SK-N-MC (cell line): ENCODE data around the gene SAP25.
"Not testable (repeated sequence)": the region's sequence is repeated elsewhere in the genome, so short reads cannot be mapped to it uniquely, and the experiment has no call there.

Source experiments
- DNase-seq: peaks from one replicate; pipeline ENCODE4 v3.0.0-alpha.2; 2011; ENCODE audit warnings: low read depth, low spot score
- H3K27ac ChIP-seq: fragments of 200-600 bp; sonication (generic); 2 replicates; pipeline ENCODE4 v1.5.1; 2016; ENCODE audit warnings: mixed run types
- H3K36me3 ChIP-seq: fragments of 200-600 bp; sonication (generic); 2 replicates; pipeline ENCODE4 v1.6.1; 2017; ENCODE audit warnings: antibody characterized with exemption, low read length, mixed read lengths; ENCODE audit not compliant: insufficient read depth
- H3K4me3 ChIP-seq: fragments of 200-600 bp; sonication (generic); 2 replicates; pipeline ENCODE4 v1.5.1; 2016
- H3K9ac ChIP-seq: fragments of 200-600 bp; sonication (generic); 2 replicates; pipeline ENCODE4 v1.8.0; 2017; ENCODE audit warnings: mixed run types, mixed read lengths; ENCODE audit not compliant: insufficient read length
- H3K9me3 ChIP-seq: fragments of 200-600 bp; sonication (generic); 2 replicates; pipeline ENCODE4 v1.6.1; 2017; ENCODE audit warnings: low read depth, mild to moderate bottlenecking, antibody characterized with exemption, low read length, moderate library complexity, mixed read lengths
- EZH2 ChIP-seq: fragments of 200-600 bp; sonication (generic); IDR thresholded peaks from one replicate; pipeline ENCODE4 v1.6.1; 2017; ENCODE audit warnings: antibody characterized with exemption
- FOXP2 ChIP-seq: optimal IDR thresholded peaks from 2 replicates; pipeline ENCODE3; 2011; ENCODE audit warnings: mild to moderate bottlenecking, moderate library complexity; ENCODE audit not compliant: insufficient read depth; ENCODE audit errors: extremely low read length, control extremely low read depth
- POLR2AphosphoS5 ChIP-seq: IDR thresholded peaks from 2 replicates; pipeline ENCODE4 v1.6.1; 2012; ENCODE audit warnings: mild to moderate bottlenecking, low read depth, low read length, borderline replicate concordance

The SAP25 gene

DNA sequence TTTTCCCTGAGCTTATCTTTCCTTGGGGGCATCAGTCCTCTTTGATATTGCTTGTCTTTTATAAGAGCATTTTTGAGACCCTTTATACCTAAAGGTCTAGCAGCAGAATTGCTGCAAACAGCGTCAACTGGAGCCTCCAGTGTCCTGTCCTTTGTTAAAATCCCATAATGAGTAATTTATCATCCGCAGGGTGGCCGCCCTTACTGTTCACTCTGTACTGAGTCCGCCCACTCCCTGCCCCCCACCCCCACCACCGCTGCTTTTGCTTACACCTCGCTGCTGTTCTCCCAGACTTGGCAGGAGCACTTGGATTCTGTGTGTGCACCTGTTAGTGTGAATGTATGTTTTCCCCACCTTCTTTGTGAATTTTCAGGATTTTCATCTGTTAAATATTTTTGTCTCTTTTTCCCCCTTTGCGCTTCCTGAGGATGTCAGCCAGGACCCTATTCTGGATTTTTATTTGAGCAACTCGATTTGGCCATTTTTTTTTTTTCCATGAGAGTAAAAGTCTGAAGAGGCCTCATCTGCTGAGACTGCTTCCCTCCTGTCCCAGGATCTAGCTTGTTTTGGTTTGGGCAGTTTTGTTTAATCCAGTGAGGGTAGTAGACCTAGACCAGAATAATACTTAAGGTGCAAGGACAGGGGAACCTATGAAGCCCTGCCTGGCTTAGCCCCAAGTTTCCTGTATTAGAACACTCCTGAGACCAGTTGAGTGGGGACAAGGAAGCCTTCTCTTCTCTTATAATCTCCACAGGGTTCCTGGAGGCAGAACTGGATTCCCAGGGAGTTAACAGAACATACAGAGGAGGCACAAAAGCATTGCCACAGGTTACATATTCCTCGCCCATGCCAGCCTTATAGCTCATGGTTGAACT lies 26.5 kb downstream of the SAP25 start:
- Histone ChIP-seq H3K36me3 (no peaks in the 10 kb centered on the region), H3K9me3 (no peaks in the 10 kb centered on the region), H3K27ac (peak overlapping the region; percentile 5; the same call in 1 of the 2 replicates), H3K9ac (no peak overlapping the region), H3K4me3 (no peak overlapping the region)
- no peak for DNase-seq
- TF ChIP-seq FOXP2 (no peak), EZH2 (no peak), POLR2AphosphoS5 (no peak)

DNA sequence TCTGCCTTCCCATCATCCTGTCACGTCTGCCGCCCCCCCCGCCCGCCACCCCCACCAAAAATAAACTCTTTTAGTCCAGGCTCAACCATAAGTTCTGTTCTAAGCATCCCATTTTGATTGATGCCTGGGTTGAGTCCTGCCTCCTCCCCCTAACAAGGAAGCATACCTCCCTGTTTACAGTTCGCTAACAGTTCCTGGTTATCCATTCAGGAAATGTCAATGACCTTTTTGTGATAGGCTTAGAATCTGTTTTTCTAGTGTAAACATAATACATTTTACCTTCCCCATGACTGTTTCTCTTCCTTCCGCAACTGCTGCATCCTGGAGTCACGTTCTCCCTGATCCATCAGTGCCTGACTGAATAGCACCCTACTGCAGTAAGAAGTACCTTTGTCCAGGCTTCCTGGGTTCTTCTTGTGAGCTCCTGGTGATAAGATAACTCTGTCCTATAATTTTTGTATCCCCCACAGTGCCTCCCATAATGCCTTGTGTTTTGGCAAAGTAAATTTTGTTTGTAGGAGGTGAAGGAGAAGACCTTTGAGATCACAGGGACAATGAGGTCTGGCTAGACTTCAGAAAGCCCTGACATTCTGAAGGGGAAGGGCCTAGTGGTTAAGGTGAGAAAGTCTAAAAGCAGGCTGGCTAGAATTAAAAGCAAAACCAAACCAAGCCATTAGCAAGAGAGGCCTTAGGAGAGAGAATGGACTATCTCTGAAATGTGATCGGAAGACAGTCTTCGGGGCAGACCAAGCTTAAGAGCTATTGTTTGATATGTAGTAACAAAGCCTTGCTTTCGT lies 27.4 kb downstream of the SAP25 start:
- Histone ChIP-seq H3K36me3 (no peaks in the 10 kb centered on the region), H3K4me3 (no peak overlapping the region), H3K27ac (0 out of 2 replicates have a peak overlapping the region, but pooled peaks have one; percentile 25), H3K9me3 (no peaks in the 10 kb centered on the region), H3K9ac (no peak overlapping the region)
- DNase-seq: no peak
- TF ChIP-seq POLR2AphosphoS5 (no peak), EZH2 (no peak), FOXP2 (no peak)

DNA sequence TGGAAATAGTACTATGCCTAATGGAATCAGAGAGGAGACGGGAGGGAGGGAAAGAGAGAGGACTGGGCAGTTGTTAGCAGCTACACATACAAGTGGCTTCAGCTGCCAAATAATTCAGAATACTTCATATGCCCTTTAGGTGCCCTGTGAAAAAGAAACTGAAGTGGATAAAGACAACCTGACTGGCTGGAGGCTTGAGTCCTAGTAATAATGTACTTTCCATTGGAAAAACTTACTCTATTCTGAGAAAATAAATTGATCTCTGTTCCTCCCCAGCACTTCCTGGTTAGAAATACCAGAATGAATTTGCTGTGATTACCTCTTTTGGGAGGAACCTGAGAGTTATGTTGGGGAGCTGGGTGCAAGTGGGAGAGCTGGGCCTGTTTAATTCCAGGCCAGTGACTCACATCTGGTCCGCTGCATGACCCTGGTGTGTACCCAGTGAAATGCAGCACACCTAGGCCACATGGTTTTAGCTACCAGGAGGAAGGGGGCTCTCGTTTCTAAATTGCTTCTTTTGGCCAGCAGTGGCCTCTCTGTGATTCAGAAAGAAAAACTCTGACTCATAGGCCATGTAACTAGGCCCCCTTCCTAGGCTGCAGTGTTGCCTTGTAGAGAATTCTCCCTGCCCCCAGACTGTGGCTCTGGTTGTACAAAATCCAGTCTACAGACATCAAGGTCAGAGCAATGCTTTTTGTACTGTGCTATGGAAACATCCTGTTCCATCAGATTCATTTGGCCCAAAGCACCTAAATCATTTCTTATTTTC lies 28.2 kb downstream of the SAP25 start:
- Histone ChIP-seq H3K36me3 (no peaks in the 10 kb centered on the region), H3K4me3 (no peak overlapping the region), H3K9me3 (no peaks in the 10 kb centered on the region), H3K27ac (no peak overlapping the region), H3K9ac (no peak overlapping the region)
- no peak for TF ChIP-seq FOXP2
- TF ChIP-seq EZH2: no peak
- no peak for TF ChIP-seq POLR2AphosphoS5
- no peak for DNase-seq

DNA sequence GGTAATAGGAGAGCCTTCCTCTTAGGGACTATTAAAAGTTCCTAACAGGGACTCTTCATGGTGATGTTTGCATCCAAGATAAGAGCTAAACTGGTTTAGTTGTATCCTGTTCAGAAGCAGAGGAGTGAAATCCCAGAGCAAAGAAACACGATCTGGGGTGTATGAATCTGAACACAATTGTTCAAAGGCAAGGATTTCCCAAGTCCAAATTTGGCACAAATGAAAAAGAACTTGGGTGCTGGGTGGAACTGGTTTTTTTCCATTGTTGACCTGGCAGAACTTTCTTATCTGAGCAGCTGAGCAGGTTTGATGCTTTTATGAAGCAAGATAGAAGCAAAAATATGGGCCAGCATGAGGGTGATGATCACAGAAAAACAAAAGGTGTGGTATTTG lies 28.7 kb downstream of the SAP25 start:
- Histone ChIP-seq H3K27ac (no peak overlapping the region), H3K9me3 (no peaks in the 10 kb centered on the region), H3K36me3 (no peaks in the 10 kb centered on the region), H3K4me3 (no peak overlapping the region), H3K9ac (no peak overlapping the region)
- no peak for DNase-seq
- no peak for TF ChIP-seq FOXP2
- no peak for TF ChIP-seq POLR2AphosphoS5
- TF ChIP-seq EZH2: no peak

DNA sequence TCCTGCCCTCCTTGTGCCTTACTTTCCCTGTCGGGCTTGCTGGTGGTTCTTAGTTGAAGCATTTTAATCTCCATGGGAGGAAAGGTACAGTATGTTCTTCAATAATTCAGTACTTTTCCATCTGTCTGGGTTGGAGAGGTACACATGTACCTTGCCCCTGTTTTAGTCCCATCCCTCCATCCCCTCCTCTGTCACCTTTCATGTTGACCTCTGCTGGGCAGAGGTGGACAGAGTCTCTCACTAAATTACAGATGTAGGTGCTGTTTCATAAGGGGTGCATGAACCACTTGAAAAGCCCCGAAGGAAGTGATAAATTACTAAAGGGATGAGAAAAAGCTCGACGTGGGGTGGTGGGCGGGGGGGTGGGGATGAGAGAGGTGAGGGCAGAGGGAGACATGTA lies 29.3 kb downstream of the SAP25 start:
- H3K9ac ChIP-seq: no peak overlapping the region
- H3K4me3 ChIP-seq: no peak overlapping the region
- no peaks in the 10 kb centered on the region for H3K36me3 ChIP-seq
- no peak for DNase-seq
- H3K27ac ChIP-seq: no peak overlapping the region
- TF ChIP-seq POLR2AphosphoS5: no peak
- TF ChIP-seq FOXP2: no peak
- TF ChIP-seq EZH2: no peak
- H3K9me3 ChIP-seq: no peaks in the 10 kb centered on the region

DNA sequence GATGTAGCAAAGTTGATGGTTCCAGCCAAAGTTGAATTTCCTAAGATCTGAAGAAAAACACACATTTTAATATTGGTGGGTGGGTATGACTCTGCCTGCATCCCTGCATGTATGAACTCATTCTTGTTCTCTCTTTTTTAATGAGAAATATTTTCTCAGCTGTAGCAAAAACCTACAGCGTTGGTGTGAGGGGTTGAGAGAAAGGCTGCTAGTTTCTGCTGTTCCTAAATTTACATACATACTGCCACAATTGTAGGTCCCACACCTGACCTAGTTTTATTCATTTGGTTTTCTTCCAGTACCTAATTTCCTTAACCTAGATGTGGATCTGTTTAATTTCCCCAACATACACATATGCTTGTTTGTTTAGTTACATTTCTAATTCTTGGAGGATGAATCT lies 30.1 kb downstream of the SAP25 start:
- H3K9me3 ChIP-seq: no peaks in the 10 kb centered on the region
- no peak for DNase-seq
- no peak for TF ChIP-seq POLR2AphosphoS5
- TF ChIP-seq FOXP2: no peak
- TF ChIP-seq EZH2: no peak
- H3K9ac ChIP-seq: no peak overlapping the region
- no peak overlapping the region for H3K4me3 ChIP-seq
- no peak overlapping the region for H3K27ac ChIP-seq
- no peaks in the 10 kb centered on the region for H3K36me3 ChIP-seq

DNA sequence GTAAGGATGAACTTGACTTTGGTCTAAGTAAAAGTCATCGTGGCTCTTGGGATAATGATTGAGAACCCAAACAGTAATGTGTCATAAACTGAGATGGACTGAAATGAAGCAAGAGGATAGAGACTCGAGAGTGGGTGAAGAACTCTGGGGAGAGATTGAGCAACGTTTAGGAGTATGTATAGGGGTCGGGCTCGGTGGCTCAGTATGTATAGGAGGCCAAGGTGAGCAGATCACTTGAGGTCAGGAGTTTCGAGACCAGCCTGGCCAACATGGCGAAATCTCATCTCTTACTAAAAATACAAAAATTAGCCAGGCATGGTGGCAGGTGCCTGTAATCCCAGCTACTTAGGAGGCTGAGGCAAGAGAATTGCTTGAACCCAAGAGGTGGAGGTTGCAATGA lies 32.4 kb downstream of the SAP25 start:
- DNase-seq, H3K9me3 ChIP-seq, H3K4me3 ChIP-seq, H3K9ac ChIP-seq, H3K36me3 ChIP-seq, H3K27ac ChIP-seq: not testable (repeated sequence)
